Glutamatergic neuron (in vitro differentiated cells): ENCODE results near the gene FLCN. TPM values are rescaled to one million over a fixed set of nuclear protein-coding genes. Genes with fewer than 3 reads are reported as not detected.

Experiments
- DNase-seq: peaks from one replicate; pipeline ENCODE4 v3.0.0; 2022
- H3K27ac Mint-ChIP-seq: one replicate; pipeline ENCODE4 v1.8.0; 2020; ENCODE audit warnings: mild to moderate bottlenecking, mixed read lengths, inconsistent platforms; ENCODE audit not compliant: unreplicated experiment
- H3K27me3 Mint-ChIP-seq: one replicate; pipeline ENCODE4 v1.8.0; 2020; ENCODE audit warnings: mild to moderate bottlenecking, moderate library complexity, mixed read lengths, inconsistent platforms; ENCODE audit not compliant: unreplicated experiment
- H3K36me3 Mint-ChIP-seq: one replicate; pipeline ENCODE4 v1.8.0; 2020; ENCODE audit warnings: mild to moderate bottlenecking, mixed read lengths, inconsistent platforms; ENCODE audit not compliant: unreplicated experiment
- H3K4me1 Mint-ChIP-seq: one replicate; pipeline ENCODE4 v1.8.0; 2020; ENCODE audit warnings: mild to moderate bottlenecking, low read depth, mixed read lengths, inconsistent platforms; ENCODE audit not compliant: unreplicated experiment
- H3K4me3 Mint-ChIP-seq: one replicate; pipeline ENCODE4 v1.8.0; 2020; ENCODE audit warnings: mild to moderate bottlenecking, mixed read lengths, inconsistent platforms; ENCODE audit not compliant: unreplicated experiment
- H3K9me3 Mint-ChIP-seq: one replicate; pipeline ENCODE4 v1.8.0; 2020; ENCODE audit warnings: mild to moderate bottlenecking, moderate library complexity, mixed read lengths, inconsistent platforms; ENCODE audit not compliant: unreplicated experiment
- CTCF ChIP-seq: fragments of 200-600 bp; sonication (generic); IDR thresholded peaks from one replicate; pipeline ENCODE4 v1.5.0; 2021; ENCODE audit not compliant: partially characterized antibody, unreplicated experiment
- total RNA-seq: library from RNA; stranded (reverse); fragmentation: NEBNext Ultra II Directional; extraction: Animal tissue kit (Norgen Biotek cat#: 25700); gene quantifications from one replicate; pipeline ENCODE4 v1.2.1, GENCODE V29; 2021; ENCODE audit not compliant: unreplicated experiment

Gene FLCN
- total RNA-seq, 1 donor from 2014 or later, result 131 TPM

GRCh38 chr17:17246879-17247278, 9.9 kb upstream of the FLCN start:
- H3K9me3 Mint-ChIP-seq, result peaks cover 3% of the 10 kb centered on the region
- no peak overlapping the region for H3K4me3 Mint-ChIP-seq
- no peak overlapping the region for H3K27ac Mint-ChIP-seq
- peaks cover 5% of the 10 kb centered on the region for H3K4me1 Mint-ChIP-seq
- TF ChIP-seq CTCF, result no peak
- H3K36me3 Mint-ChIP-seq, result no peaks in the 10 kb centered on the region
- no peak for DNase-seq
- H3K27me3 Mint-ChIP-seq, result peaks cover 2% of the 10 kb centered on the region

DNA sequence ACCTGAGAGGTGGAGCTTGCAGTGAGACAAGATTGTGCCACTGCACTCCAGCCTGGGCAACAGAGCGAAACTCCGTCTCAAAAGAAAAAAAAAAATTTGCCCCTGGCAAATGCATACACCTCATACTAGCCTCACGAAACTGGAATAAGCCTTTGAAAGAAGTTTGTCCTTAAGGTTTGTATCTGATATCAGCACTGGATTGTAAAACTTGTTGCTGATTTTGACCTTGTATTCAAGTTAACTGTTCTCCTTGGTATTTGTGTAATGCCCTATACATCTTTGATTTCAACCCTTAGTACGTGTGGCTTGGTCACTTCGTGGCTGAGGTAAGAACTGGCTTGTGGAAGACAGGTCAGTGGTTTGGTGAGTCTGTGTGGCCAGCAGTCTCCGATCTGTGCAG, 6.2 kb upstream of the FLCN start:
- Mint-ChIP-seq H3K9me3 (peaks cover 3% of the 10 kb centered on the region), H3K4me1 (peaks cover 10% of the 10 kb centered on the region), H3K36me3 (no peaks in the 10 kb centered on the region), H3K27me3 (peaks cover 4% of the 10 kb centered on the region), H3K4me3 (no peak overlapping the region), H3K27ac (no peak overlapping the region)
- no peak for TF ChIP-seq CTCF
- DNase-seq, result no peak

GRCh38 chr17:17242246-17242645, 5.3 kb upstream of the FLCN start:
- Mint-ChIP-seq H3K4me1 (peaks cover 10% of the 10 kb centered on the region), H3K4me3 (no peak overlapping the region), H3K27me3 (peaks cover 7% of the 10 kb centered on the region), H3K27ac (no peak overlapping the region), H3K9me3 (peaks cover 4% of the 10 kb centered on the region), H3K36me3 (no peaks in the 10 kb centered on the region)
- no peak for DNase-seq
- no peak for TF ChIP-seq CTCF

GRCh38 chr17:17241656-17242055, 4.7 kb upstream of the FLCN start:
- TF ChIP-seq CTCF, result no peak
- H3K27me3 Mint-ChIP-seq, result peaks cover 8% of the 10 kb centered on the region
- peaks cover 5% of the 10 kb centered on the region for H3K9me3 Mint-ChIP-seq
- no peak overlapping the region for H3K27ac Mint-ChIP-seq
- no peak for DNase-seq
- H3K4me1 Mint-ChIP-seq, result peaks cover 10% of the 10 kb centered on the region
- no peaks in the 10 kb centered on the region for H3K36me3 Mint-ChIP-seq
- no peak overlapping the region for H3K4me3 Mint-ChIP-seq

DNA sequence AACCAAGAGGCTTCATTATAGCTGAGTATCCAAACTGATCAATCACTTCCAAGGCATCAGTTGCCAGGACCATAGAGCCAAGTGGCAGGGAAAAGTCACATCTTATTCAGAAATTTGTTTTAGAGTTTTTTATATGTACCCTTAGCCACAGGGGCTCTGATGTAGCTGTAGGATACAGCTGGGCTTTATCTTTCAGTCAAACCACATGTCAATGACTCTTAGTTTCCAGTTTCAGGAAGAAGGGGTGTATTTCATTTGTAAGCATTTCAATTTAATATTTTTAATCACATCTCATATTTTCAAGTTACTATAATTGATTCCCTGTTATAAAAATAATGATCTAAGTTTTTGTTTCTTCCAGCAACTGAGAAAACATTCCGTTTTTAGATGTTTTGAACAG, 2.9 kb upstream of the FLCN start:
- Mint-ChIP-seq H3K27me3 (peaks cover 17% of the 10 kb centered on the region), H3K4me1 (peaks cover 17% of the 10 kb centered on the region), H3K9me3 (peaks cover 5% of the 10 kb centered on the region), H3K27ac (no peak overlapping the region), H3K36me3 (no peaks in the 10 kb centered on the region), H3K4me3 (peak overlapping the region; percentile 42)
- no peak for TF ChIP-seq CTCF
- DNase-seq, result no peak
